PC-3 (cell line): ENCODE data around the gene NRM. TPM values are rescaled to one million over a fixed set of nuclear protein-coding genes. Genes with fewer than 3 reads are reported as not detected.

ENCODE experiments used
- ATAC-seq: fragments of 200-7000 bp; cut with Tn5 transposase; 2 replicates; pipeline ENCODE4 v1.9.1; 2020; ENCODE audit warnings: mild to moderate bottlenecking, moderate library complexity
- BruUV-seq: library from RNA; stranded (reverse); fragments of 400-500 nt; replicated peaks from 2 replicates; lab custom pipeline; 2021; lab: Mats Ljungman, UMichigan
- CTCF ChIA-PET: fragments of 300-600 bp; sonication (Branson Sonifier 250); formaldehyde crosslinking; loops from one replicate; lab custom pipeline; 2022; ENCODE audit warnings: antibody characterized with exemption; lab: Charles Lee
- POLR2A ChIA-PET: fragments of 300-600 bp; sonication (Branson Sonifier 250); formaldehyde crosslinking; loops from one replicate; lab custom pipeline; 2022; ENCODE audit warnings: antibody characterized with exemption; ENCODE audit not compliant: unreplicated experiment; lab: Charles Lee
- DNase-seq: peaks from one replicate; pipeline ENCODE4 v3.0.0-alpha.2; 2015
- H2AFZ ChIP-seq: fragments of 300-600 bp; sonication (generic); 2 replicates; pipeline ENCODE4 v1.6.0; 2016; ENCODE audit warnings: antibody characterized with exemption, low read length
- H3F3A ChIP-seq: fragments of 300-600 bp; sonication (generic); one replicate; pipeline ENCODE4 v1.6.0; 2017; ENCODE audit warnings: antibody characterized with exemption, low read length, control low read depth, mild to moderate bottlenecking; ENCODE audit not compliant: unreplicated experiment
- H3K27ac ChIP-seq: fragments of 300-600 bp; sonication (generic); 2 replicates; pipeline ENCODE4 v1.5.1; 2016; ENCODE audit warnings: mild to moderate bottlenecking, low read length
- H3K27me3 ChIP-seq: fragments of 300-600 bp; sonication (generic); 2 replicates; pipeline ENCODE4 v1.6.1; 2016; ENCODE audit warnings: low read length, mixed read lengths
- H3K36me3 ChIP-seq: fragments of 300-600 bp; sonication (generic); 2 replicates; pipeline ENCODE4 v1.6.1; 2016; ENCODE audit warnings: low read depth, mixed run types, low read length, mixed read lengths
- H3K4me1 ChIP-seq: fragments of 300-600 bp; sonication (generic); 2 replicates; pipeline ENCODE4 v1.5.1; 2016; ENCODE audit warnings: low read length; ENCODE audit not compliant: insufficient read depth
- H3K4me2 ChIP-seq: fragments of 300-600 bp; sonication (generic); 2 replicates; pipeline ENCODE4 v1.6.0; 2016; ENCODE audit warnings: low read length
- H3K4me3 ChIP-seq: fragments of 300-600 bp; sonication (generic); 2 replicates; pipeline ENCODE4 v1.5.1; 2016; ENCODE audit warnings: mild to moderate bottlenecking, low read length, mixed read lengths
- H3K79me2 ChIP-seq: fragments of 300-600 bp; sonication (generic); 2 replicates; pipeline ENCODE4 v1.6.1; 2017; ENCODE audit warnings: low read length, mixed read lengths
- H3K9ac ChIP-seq: fragments of 300-600 bp; sonication (generic); 2 replicates; pipeline ENCODE4 v1.6.0; 2016; ENCODE audit warnings: mild to moderate bottlenecking, low read length
- H3K9me2 ChIP-seq: fragments of 300-600 bp; sonication (generic); replicated peaks from 2 replicates; pipeline ENCODE4 v1.6.1; 2016; ENCODE audit warnings: mixed run types, low read length, mixed read lengths
- H3K9me3 ChIP-seq: fragments of 300-600 bp; sonication (generic); 2 replicates; pipeline ENCODE4 v1.6.1; 2016; ENCODE audit warnings: low read length, mixed read lengths
- H4K20me1 ChIP-seq: fragments of 300-600 bp; sonication (generic); 2 replicates; pipeline ENCODE4 v1.6.1; 2016; ENCODE audit warnings: low read length, mixed read lengths
- CTCF ChIP-seq: fragments of 300-600 bp; sonication (generic); conservative IDR thresholded peaks from 2 replicates; pipeline ENCODE4 v1.5.1; 2017; ENCODE audit warnings: antibody characterized with exemption, low read depth, mild to moderate bottlenecking, low read length
- EZH2 ChIP-seq: fragments of 300-600 bp; sonication (generic); IDR thresholded peaks from one replicate; pipeline ENCODE4 v1.6.1; 2017; ENCODE audit warnings: antibody characterized with exemption, mild to moderate bottlenecking, low read length; ENCODE audit not compliant: unreplicated experiment
- EZH2phosphoT487 ChIP-seq: fragments of 300-600 bp; sonication (generic); IDR thresholded peaks from 2 replicates; pipeline ENCODE4 v1.6.1; 2018; ENCODE audit warnings: mild to moderate bottlenecking, antibody characterized with exemption, low read length, borderline replicate concordance
- intact Hi-C: fragments of 100-400 bp; cut with micrococcal nuclease; formaldehyde crosslinking; loops from 2 replicates; pipeline ENCODE4 v1.9.0; 2023
- total RNA-seq: library from RNA; depleted of rRNA; stranded (reverse); fragments of >200 nt; gene quantifications from 2 replicates; pipeline ENCODE4 v1.2.3, GENCODE V29; 2014

Gene NRM
- total RNA-seq, 1 experiment from 2014 or later, result 8.5 TPM

- ATAC-seq, result no peak
- peak overlapping the region; percentile 93 for H3K4me2 ChIP-seq
- TF ChIP-seq EZH2 (no peak), EZH2phosphoT487 (no peak), CTCF (no peak)
- DNase-seq, result peak; percentile 50
- peaks cover 41% of the 10 kb centered on the region for H3K4me1 ChIP-seq
- peak overlapping the region; percentile 99 for H3K9ac ChIP-seq
- ChIA-PET POLR2A (interaction anchor here (0.6 kb wide), 1 partner anchor 10 kb away, joined by 4 read pairs; no protein-coding TSS in a partner anchor), CTCF (interaction anchor here (0.5 kb wide), 1 partner anchor 100 kb away, joined by 3 read pairs; no protein-coding TSS in a partner anchor)
- H2AFZ ChIP-seq, result no peak overlapping the region
- peaks cover 37% of the 10 kb centered on the region for H3K36me3 ChIP-seq
- peak overlapping the region; percentile 95 for H3K27ac ChIP-seq
- peaks cover 23% of the 10 kb centered on the region for H3F3A ChIP-seq
- H3K4me3 ChIP-seq, result peak overlapping the region; percentile 94
- BruUV-seq, result TSS peak; percentile 31
- no peaks in the 10 kb centered on the region for H3K27me3 ChIP-seq
- no peaks in the 10 kb centered on the region for H3K9me2 ChIP-seq
- no peaks in the 10 kb centered on the region for H3K9me3 ChIP-seq
- peaks cover 32% of the 10 kb centered on the region for H4K20me1 ChIP-seq
- intact Hi-C loops, result loop anchor here (1.0 to 10.0 kb wide), 4 partner anchors 74 to 236 kb away; partner anchors contain the start of genes C6orf136, HLA-E, MRPS18B and PPP1R10
- peaks cover 84% of the 10 kb centered on the region for H3K79me2 ChIP-seq
Observed at GRCh38 chr6:30720738-30721197, 30.0 kb upstream of the NRM start.

- CTCF ChIA-PET, result interaction anchor here (0.5 kb wide), 1 partner anchor 100 kb away, joined by 3 read pairs; no protein-coding TSS in a partner anchor
- DNase-seq (peak; percentile 98), ATAC-seq (peak; percentile 67)
- peak within 1 kb of the TSS; percentile 93 for H3K4me2 ChIP-seq
- H3F3A ChIP-seq, result peaks cover 17% of the 10 kb centered on the region
- H3K27me3 ChIP-seq, result no peaks in the 10 kb centered on the region
- intact Hi-C loops, result loop anchor here (1.0 to 10.0 kb wide), 4 partner anchors 73 to 235 kb away; partner anchors contain the start of genes C6orf136, HLA-E, MRPS18B and PPP1R10
- peaks cover 30% of the 10 kb centered on the region for H4K20me1 ChIP-seq
- H3K36me3 ChIP-seq, result peaks cover 35% of the 10 kb centered on the region
- H3K9me3 ChIP-seq, result no peaks in the 10 kb centered on the region
- peaks cover 84% of the 10 kb centered on the region for H3K79me2 ChIP-seq
- peak within 1 kb of the TSS; percentile 45 for H2AFZ ChIP-seq
- no peak for TF ChIP-seq EZH2
- no peak for TF ChIP-seq EZH2phosphoT487
- TF ChIP-seq CTCF, result no peak
- peak within 1 kb of the TSS; percentile 94 for H3K4me3 ChIP-seq
- no peaks in the 10 kb centered on the region for H3K9me2 ChIP-seq
- peaks cover 42% of the 10 kb centered on the region for H3K4me1 ChIP-seq
- POLR2A ChIA-PET, result no interaction called here
- peak within 1 kb of the TSS; percentile 95 for H3K27ac ChIP-seq
- H3K9ac ChIP-seq, result peak within 1 kb of the TSS; percentile 99
- TSS peak; percentile 67 for BruUV-seq
Observed at GRCh38 chr6:30719791-30720737, 29.3 kb upstream of the NRM start, which contains the start of gene TUBB. TUBB (plus strand) TSS chr6:30720352; CDS start chr6:30720507, 155 bp downstream.
